ENCODE results near the gene SERPING1. TPM values are rescaled to one million over a fixed set of nuclear protein-coding genes. Genes with fewer than 3 reads are reported as not detected.

Gene SERPING1
- total RNA-seq: 100 to 1,000 TPM; 674 to 695 TPM

GRCh38 chr11:57597461-57597915 lies at the start of gene SERPING1:
SERPING1 (plus strand) TSS chr11:57597685; CDS start chr11:57598271, 586 bp downstream.
- peaks cover 9% of the 10 kb centered on the region for H3K36me3 ChIP-seq
- H3K27me3 ChIP-seq (replicated peaks; ENCODE audit: insufficient read depth): no peaks in the 10 kb centered on the region
- ATAC-seq (ENCODE audit: insufficient number of reproducible peaks, low FRiP score, low read depth) (peak; percentile 59), DNase-seq (ENCODE audit: low spot score) (peak; percentile 58)
- H3K9me3 ChIP-seq: no peaks in the 10 kb centered on the region
- H3K27ac ChIP-seq: peak within 1 kb of the TSS; percentile 98 to 99
- peak within 1 kb of the TSS; percentile 88 for H3K4me3 ChIP-seq
- TF ChIP-seq CTCF (IDR thresholded peaks at IDR 0.05): no peak
- peaks cover 4 to 20% of the 10 kb centered on the region in 2 donors for H3K4me1 ChIP-seq (ENCODE audit: control insufficient read depth in 1 of 2, low read depth in 2 of 2)

- Histone ChIP-seq H3K9me3 (no peaks in the 10 kb centered on the region), H3K27ac (no peak overlapping the region), H3K4me3 (no peak overlapping the region), H3K36me3 (peaks cover 31% of the 10 kb centered on the region), H3K27me3 (replicated peaks; ENCODE audit: insufficient read depth) (no peaks in the 10 kb centered on the region), H3K4me1 (ENCODE audit: control insufficient read depth in 1 of 2, low read depth in 2 of 2) (no peaks in the 10 kb centered on the region)
- no peak for TF ChIP-seq CTCF (IDR thresholded peaks at IDR 0.05)
- ATAC-seq (ENCODE audit: insufficient number of reproducible peaks, low FRiP score, low read depth): no peak
- DNase-seq (ENCODE audit: low spot score): no peak
Observed at GRCh38 chr11:57547854-57548377, 49.6 kb upstream of the SERPING1 start.

- Histone ChIP-seq H3K4me1 (ENCODE audit: control insufficient read depth in 1 of 2, low read depth in 2 of 2) (no peaks in the 10 kb centered on the region), H3K9me3 (no peaks in the 10 kb centered on the region), H3K4me3 (no peak overlapping the region), H3K36me3 (peaks cover 47% of the 10 kb centered on the region), H3K27me3 (replicated peaks; ENCODE audit: insufficient read depth) (no peaks in the 10 kb centered on the region), H3K27ac (no peak overlapping the region)
- DNase-seq (ENCODE audit: low spot score): no peak
- no peak for TF ChIP-seq CTCF (IDR thresholded peaks at IDR 0.05)
- ATAC-seq (ENCODE audit: insufficient number of reproducible peaks, low FRiP score, low read depth): no peak
Observed at GRCh38 chr11:57549983-57550382, 47.5 kb upstream of the SERPING1 start.

- no peaks in the 10 kb centered on the region for H3K27me3 ChIP-seq (replicated peaks; ENCODE audit: insufficient read depth)
- no peak for ATAC-seq (ENCODE audit: insufficient number of reproducible peaks, low FRiP score, low read depth)
- H3K36me3 ChIP-seq: peaks cover 54% of the 10 kb centered on the region
- H3K4me1 ChIP-seq (ENCODE audit: control insufficient read depth in 1 of 2, low read depth in 2 of 2): no peaks in the 10 kb centered on the region
- TF ChIP-seq CTCF (IDR thresholded peaks at IDR 0.05): no peak
- no peaks in the 10 kb centered on the region for H3K9me3 ChIP-seq
- DNase-seq (ENCODE audit: low spot score): no peak
- no peak overlapping the region for H3K4me3 ChIP-seq
- H3K27ac ChIP-seq: no peak overlapping the region
Observed at GRCh38 chr11:57551941-57552340, 45.5 kb upstream of the SERPING1 start.

GRCh38 chr11:57552479-57552878 lies 45.0 kb upstream of the SERPING1 start:
- Histone ChIP-seq H3K27me3 (replicated peaks; ENCODE audit: insufficient read depth) (no peaks in the 10 kb centered on the region), H3K27ac (no peak overlapping the region), H3K4me1 (ENCODE audit: control insufficient read depth in 1 of 2, low read depth in 2 of 2) (no peaks in the 10 kb centered on the region), H3K36me3 (peaks cover 59% of the 10 kb centered on the region), H3K4me3 (no peak overlapping the region), H3K9me3 (no peaks in the 10 kb centered on the region)
- TF ChIP-seq CTCF (IDR thresholded peaks at IDR 0.05): no peak
- ATAC-seq (ENCODE audit: insufficient number of reproducible peaks, low FRiP score, low read depth): no peak
- DNase-seq (ENCODE audit: low spot score): no peak
